HepG2 (cell line): Measurements from ENCODE around the gene MFRP. TPM values are rescaled to one million over a fixed set of nuclear protein-coding genes. Genes with fewer than 3 reads are reported as not detected.

Source experiments
- ATAC-seq: fragments of 200-7000 bp; cut with Tn5 transposase; 3 replicates; pipeline ENCODE4 v1.9.1; 2020; ENCODE audit warnings: mild to moderate bottlenecking, moderate library complexity
- BruUV-seq: library from RNA; stranded (reverse); fragments of 400-500 nt; replicated peaks from 2 replicates; lab custom pipeline; 2021; lab: Mats Ljungman, UMichigan
- CTCF ChIA-PET: fragments of 300-600 bp; formaldehyde crosslinking; extraction: SDS; loops from one replicate; lab custom pipeline; 2021; ENCODE audit warnings: low total read pairs, inconsistent platforms, low intra/inter-chr PET ratio; lab: Yijun Ruan, JAX
- POLR2A ChIA-PET: fragments of 350-600 bp; sonication (Branson Sonifier 250); formaldehyde crosslinking; loops from one replicate; lab custom pipeline; 2020; ENCODE audit warnings: antibody characterized with exemption, inconsistent platforms; lab: Yijun Ruan, JAX
- DNase-seq: peaks from one replicate; pipeline ENCODE4 v3.0.0-alpha.2; 2015; ENCODE audit warnings: low spot score
- FAIRE-seq: peaks from 3 replicates; lab custom pipeline; 2011; peaks lifted over from hg19 to GRCh38; lab: Jason Lieb, UNC
- H2AFZ ChIP-seq: one replicate; pipeline ENCODE4 v1.6.1; 2011; ENCODE audit warnings: low read length, inconsistent platforms
- H3K27ac ChIP-seq: fragments of 300-600 bp; 3 replicates; pipeline ENCODE4 v1.8.0; 2011; ENCODE audit warnings: mixed run types, mild to moderate bottlenecking, mixed read lengths, low read length, inconsistent platforms; ENCODE audit not compliant: insufficient read depth; ENCODE audit errors: extremely low read length
- H3K27me3 ChIP-seq, 2 experiments: fragments of 200-600 bp in 1 of 2; 2 replicates in 1 of 2; 3 replicates in 1 of 2; pipeline versions ENCODE4 v1.6.0 to v1.8.0; 2011; ENCODE audit warnings: low read length in 2 of 2, mild to moderate bottlenecking in 2 of 2, moderate library complexity in 2 of 2, inconsistent platforms in 1 of 2; ENCODE audit not compliant: insufficient read depth in 2 of 2, control insufficient read depth in 1 of 2
- H3K36me3 ChIP-seq, 2 experiments: fragments of 200-600 bp in 1 of 2; replicated peaks in 1 of 2; 2 replicates in 1 of 2; 3 replicates in 1 of 2; pipeline versions ENCODE4 v1.5.1 to v1.8.0; 2011; ENCODE audit warnings: low read length in 2 of 2, inconsistent platforms in 1 of 2; ENCODE audit not compliant: insufficient read depth in 2 of 2, control insufficient read depth in 1 of 2
- H3K4me1 ChIP-seq: 2 replicates; pipeline ENCODE4 v1.5.1; 2012; ENCODE audit warnings: low read length, inconsistent platforms; ENCODE audit not compliant: insufficient read depth
- H3K4me2 ChIP-seq: 2 replicates; pipeline ENCODE4 v1.6.0; 2011; ENCODE audit warnings: low read depth, low read length, inconsistent platforms
- H3K4me3 ChIP-seq, 3 experiments: fragments of 200-600 bp in 1 of 3; sonication (generic), shearing (Covaris generic) in 1 of 3; replicated peaks in 1 of 3; 2 replicates each; pipeline ENCODE4 v1.5.1; 2011 to 2016; ENCODE audit warnings: low read length in 3 of 3, inconsistent platforms in 2 of 3, low read depth in 2 of 3, mild to moderate bottlenecking in 2 of 3, control low read depth in 1 of 3, mixed read lengths in 1 of 3; ENCODE audit not compliant: insufficient read depth in 1 of 3
- H3K79me2 ChIP-seq: one replicate; pipeline ENCODE4 v1.6.1; 2011; ENCODE audit warnings: low read length, inconsistent platforms; ENCODE audit not compliant: insufficient read depth
- H3K9ac ChIP-seq: 2 replicates; pipeline ENCODE4 v1.6.0; 2011; ENCODE audit warnings: mild to moderate bottlenecking, low read depth, low read length, inconsistent platforms; ENCODE audit not compliant: insufficient read depth
- H3K9me3 ChIP-seq: 2 replicates; pipeline ENCODE4 v1.5.1; 2012; ENCODE audit warnings: mild to moderate bottlenecking, low read length
- H4K20me1 ChIP-seq: 2 replicates; pipeline ENCODE4 v1.6.0; 2011; ENCODE audit warnings: inconsistent platforms, mild to moderate bottlenecking, low read length, moderate library complexity; ENCODE audit not compliant: insufficient read depth
- CREB1 ChIP-seq, 2 experiments: fragments of 450-650 bp in 1 of 2; IDR thresholded peaks; 2 replicates each; pipeline ENCODE4 v1.6.1; 2016 to 2017; ENCODE audit warnings: control low read depth in 1 of 2, mild to moderate bottlenecking in 1 of 2, missing compliant biosample characterization in 1 of 2, missing genetic modification characterization in 1 of 2
- HNRNPL ChIP-seq: fragments of 200-400 bp; formaldehyde crosslinking; IDR thresholded peaks from 2 replicates; pipeline ENCODE4 v1.6.1; 2017; ENCODE audit warnings: mild to moderate bottlenecking, low read depth, low read length
- TBX2 ChIP-seq: sonication (generic); formaldehyde crosslinking; IDR thresholded peaks from 2 replicates; pipeline ENCODE4 v1.5.0; 2020; ENCODE audit warnings: missing genetic modification reagents, mild to moderate bottlenecking, borderline replicate concordance
- WGBS: methylation state at CpG from one replicate; pipeline ENCODE4 v1.1.6; 2017; ENCODE audit warnings: low lambda C conversion rate; 5-methylcytosine and 5-hydroxymethylcytosine counted together
- in situ Hi-C: cut with HindIII; loops from 2 replicates; pipeline ENCODE4 v1.10.0; 2017; ENCODE audit warnings: low pct_unique_long_range_greater_than_20kb; ENCODE audit not compliant: extremely low pct_ligation_motif_present
- intact Hi-C: fragments of 100-400 bp; cut with micrococcal nuclease; formaldehyde crosslinking; loops from one replicate; pipeline ENCODE4 v1.10.0; 2022; ENCODE audit not compliant: unreplicated experiment
- polyA plus RNA-seq, 8 experiments: library from polyadenylated mRNA; depleted of rRNA in 3 of 8; stranded (reverse) in 7 of 8; unstranded in 1 of 8; fragments of >200 nt; fragmentation: Illumina TruSeq in 4 of 8; extraction: Trizol in 4 of 8; gene quantifications; 2 replicates each; pipeline versions ENCODE4 v1.2.1 to v1.2.3, GENCODE V29; 2011 to 2016; ENCODE audit warnings: low read depth in 4 of 8, missing spikeins in 1 of 8, mixed read lengths in 1 of 8; ENCODE audit not compliant: insufficient read depth in 1 of 8
- total RNA-seq, 5 experiments: library from RNA; depleted of rRNA; stranded (reverse); fragments of >200 nt; fragmentation: Illumina TruSeq; extraction: Trizol; gene quantifications; 2 replicates each; pipeline ENCODE4 v1.2.3, GENCODE V29; 2016; ENCODE audit warnings: low read depth in 1 of 5
- TF ChIP-seq, protein P1 (sequence below): sonication (generic); formaldehyde crosslinking; IDR thresholded peaks from 2 replicates; pipeline ENCODE4 v1.4.0; 2020; ENCODE audit warnings: missing genetic modification reagents
- TF ChIP-seq, protein P2 (sequence below): sonication (generic); formaldehyde crosslinking; IDR thresholded peaks from 2 replicates; pipeline ENCODE4 v1.9.0; 2022; ENCODE audit warnings: low read depth, missing genetic modification reagents
- TF ChIP-seq, protein P3 (sequence below): sonication (generic); formaldehyde crosslinking; IDR thresholded peaks from 2 replicates; pipeline ENCODE4 v1.5.0; 2020; ENCODE audit warnings: missing genetic modification reagents

MFRP gene
- total and polyA plus RNA-seq, 2 of the 13 experiments (the other 11 are each of a cell fraction or from before 2014, with no cell fraction given) = not detected

DNA sequence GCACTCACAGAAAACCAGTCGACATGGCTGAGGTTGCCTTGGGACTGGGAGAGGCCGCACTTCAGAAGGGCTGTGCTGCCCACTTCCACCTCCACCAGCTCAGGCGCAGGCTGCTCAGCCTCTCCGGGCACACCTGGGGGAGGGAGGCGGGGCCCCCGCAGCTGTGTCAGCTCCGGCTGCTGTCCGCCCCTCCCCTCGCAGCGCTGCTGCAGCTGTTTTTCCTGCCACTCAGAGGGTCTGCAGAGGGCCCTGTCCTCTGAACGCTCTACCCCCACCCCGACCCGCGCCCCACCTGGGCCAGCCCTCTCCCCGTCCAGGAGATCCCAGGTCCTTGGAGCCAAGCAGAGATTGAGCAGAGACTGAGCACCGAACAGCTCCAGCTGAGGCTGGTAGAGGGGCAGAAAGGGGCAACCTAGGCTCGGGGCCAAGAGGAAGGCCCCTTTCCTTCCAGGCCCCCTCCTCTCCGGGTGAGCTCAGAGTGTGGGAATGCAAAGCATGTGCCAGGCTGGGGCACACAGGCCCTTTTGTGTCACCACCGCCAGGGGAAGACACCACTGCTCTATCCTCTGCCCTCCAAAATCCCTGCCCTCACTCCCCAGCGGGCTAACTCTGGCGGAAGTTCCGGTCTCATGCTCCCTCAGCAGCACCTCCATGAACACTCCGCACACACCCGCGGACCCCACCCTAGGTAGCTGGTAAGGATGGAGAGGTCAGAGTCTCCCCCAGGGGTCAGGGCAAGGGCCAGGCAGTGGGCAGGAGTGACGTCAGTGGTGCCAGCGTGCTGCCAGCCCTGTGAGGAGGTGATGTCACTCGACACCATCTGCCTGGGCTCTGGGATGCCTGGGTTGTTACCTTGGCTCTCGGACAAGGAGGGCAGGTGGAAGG is 31.1 kb downstream of the MFRP start:
- H3K4me1 ChIP-seq = peaks cover 42% of the 10 kb centered on the region
- in situ Hi-C loops = no loop called here
- no peaks in the 10 kb centered on the region for H3K79me2 ChIP-seq
- POLR2A ChIA-PET = interaction anchor here (0.8 kb wide), 1 partner anchor 23 kb away, joined by 4 read pairs; no protein-coding TSS in a partner anchor
- no peak overlapping the region for H2AFZ ChIP-seq
- H3K27ac ChIP-seq = no peak overlapping the region
- peak overlapping the region; percentile 88 for H3K4me2 ChIP-seq
- ATAC-seq (no peak), DNase-seq (no peak), FAIRE-seq (no peak)
- no peaks in the 10 kb centered on the region for H3K9me3 ChIP-seq
- no peak overlapping the region for H3K9ac ChIP-seq
- 96% methylated on average over 13 of the region's 29 CpGs for WGBS
- TF ChIP-seq TBX2 (CRISPR knock-in tag) (no peak), CREB1 (IDR thresholded peaks at IDR 0.05) (peak; percentile 75), CREB1 (CRISPR knock-in tag; IDR thresholded peaks at IDR 0.05) (no peak), HNRNPL (peak; percentile 90)
- TF ChIP-seq, protein P1, sequence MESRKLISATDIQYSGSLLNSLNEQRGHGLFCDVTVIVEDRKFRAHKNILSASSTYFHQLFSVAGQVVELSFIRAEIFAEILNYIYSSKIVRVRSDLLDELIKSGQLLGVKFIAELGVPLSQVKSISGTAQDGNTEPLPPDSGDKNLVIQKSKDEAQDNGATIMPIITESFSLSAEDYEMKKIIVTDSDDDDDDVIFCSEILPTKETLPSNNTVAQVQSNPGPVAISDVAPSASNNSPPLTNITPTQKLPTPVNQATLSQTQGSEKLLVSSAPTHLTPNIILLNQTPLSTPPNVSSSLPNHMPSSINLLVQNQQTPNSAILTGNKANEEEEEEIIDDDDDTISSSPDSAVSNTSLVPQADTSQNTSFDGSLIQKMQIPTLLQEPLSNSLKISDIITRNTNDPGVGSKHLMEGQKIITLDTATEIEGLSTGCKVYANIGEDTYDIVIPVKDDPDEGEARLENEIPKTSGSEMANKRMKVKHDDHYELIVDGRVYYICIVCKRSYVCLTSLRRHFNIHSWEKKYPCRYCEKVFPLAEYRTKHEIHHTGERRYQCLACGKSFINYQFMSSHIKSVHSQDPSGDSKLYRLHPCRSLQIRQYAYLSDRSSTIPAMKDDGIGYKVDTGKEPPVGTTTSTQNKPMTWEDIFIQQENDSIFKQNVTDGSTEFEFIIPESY (CRISPR knock-in tag) = peak; percentile 70
- TF ChIP-seq, protein P2, sequence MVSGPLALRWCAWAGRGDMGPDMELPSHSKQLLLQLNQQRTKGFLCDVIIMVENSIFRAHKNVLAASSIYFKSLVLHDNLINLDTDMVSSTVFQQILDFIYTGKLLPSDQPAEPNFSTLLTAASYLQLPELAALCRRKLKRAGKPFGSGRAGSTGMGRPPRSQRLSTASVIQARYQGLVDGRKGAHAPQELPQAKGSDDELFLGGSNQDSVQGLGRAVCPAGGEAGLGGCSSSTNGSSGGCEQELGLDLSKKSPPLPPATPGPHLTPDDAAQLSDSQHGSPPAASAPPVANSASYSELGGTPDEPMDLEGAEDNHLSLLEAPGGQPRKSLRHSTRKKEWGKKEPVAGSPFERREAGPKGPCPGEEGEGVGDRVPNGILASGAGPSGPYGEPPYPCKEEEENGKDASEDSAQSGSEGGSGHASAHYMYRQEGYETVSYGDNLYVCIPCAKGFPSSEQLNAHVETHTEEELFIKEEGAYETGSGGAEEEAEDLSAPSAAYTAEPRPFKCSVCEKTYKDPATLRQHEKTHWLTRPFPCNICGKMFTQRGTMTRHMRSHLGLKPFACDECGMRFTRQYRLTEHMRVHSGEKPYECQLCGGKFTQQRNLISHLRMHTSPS = peak; percentile 48; the same call in 1 of the 2 replicates
- TF ChIP-seq, protein P3, sequence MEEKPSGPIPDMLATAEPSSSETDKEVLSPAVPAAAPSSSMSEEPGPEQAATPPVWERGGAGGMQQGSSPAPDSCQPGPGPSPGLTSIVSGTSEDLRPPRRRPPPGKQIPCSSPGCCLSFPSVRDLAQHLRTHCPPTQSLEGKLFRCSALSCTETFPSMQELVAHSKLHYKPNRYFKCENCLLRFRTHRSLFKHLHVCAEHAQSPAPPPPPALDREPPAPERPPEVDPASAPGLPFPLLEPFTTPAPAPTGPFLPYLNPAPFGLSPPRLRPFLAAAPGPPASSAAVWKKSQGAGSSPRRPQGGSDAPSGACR (CRISPR knock-in tag) = no peak
- CTCF ChIA-PET = no interaction called here
- H4K20me1 ChIP-seq = no peaks in the 10 kb centered on the region
- peaks cover 0 to 9% of the 10 kb centered on the region in 2 experiments; a peak in 1 of 5 replicates for H3K27me3 ChIP-seq
- intact Hi-C loops = no loop called here
- H3K36me3 ChIP-seq = no peaks in the 10 kb centered on the region
- H3K4me3 ChIP-seq = peak overlapping the region in 1 of 3 experiments; percentile 76; a peak in 1 of 6 replicates
- BruUV-seq = no TSS peak
